DOHH2 (cell line): Measurements from ENCODE around the gene GMDS.

ENCODE experiments used
- H3F3A ChIP-seq: fragments of 200-600 bp; sonication (generic), shearing (Covaris generic); 2 replicates; pipeline ENCODE4 v1.6.0; 2016; ENCODE audit warnings: antibody characterized with exemption, mild to moderate bottlenecking; ENCODE audit not compliant: control insufficient read depth, insufficient read depth
- H3K27ac ChIP-seq: fragments of 200-600 bp; sonication (generic); 2 replicates; pipeline ENCODE4 v1.5.1; 2014; ENCODE audit warnings: low read depth, mild to moderate bottlenecking, low read length, moderate library complexity
- H3K27me3 ChIP-seq: fragments of 200-600 bp; sonication (generic); 2 replicates; pipeline ENCODE4 v1.6.1; 2014; ENCODE audit warnings: mild to moderate bottlenecking, low read length, mixed read lengths; ENCODE audit not compliant: control insufficient read depth
- H3K36me3 ChIP-seq: fragments of 200-600 bp; sonication (generic); 2 replicates; pipeline ENCODE4 v1.6.1; 2014; ENCODE audit warnings: mild to moderate bottlenecking, low read length, moderate library complexity, mixed read lengths; ENCODE audit not compliant: control insufficient read depth
- H3K4me1 ChIP-seq: fragments of 200-600 bp; sonication (generic); 2 replicates; pipeline ENCODE4 v1.6.1; 2014; ENCODE audit warnings: mild to moderate bottlenecking, low read length, mixed read lengths; ENCODE audit not compliant: control insufficient read depth
- H3K4me2 ChIP-seq: fragments of 200-600 bp; sonication (generic); 2 replicates; pipeline ENCODE4 v1.6.0; 2014; ENCODE audit warnings: mild to moderate bottlenecking, low read length, moderate library complexity
- H3K4me3 ChIP-seq: fragments of 200-600 bp; sonication (generic); 2 replicates; pipeline ENCODE4 v1.5.1; 2014; ENCODE audit warnings: mild to moderate bottlenecking, low read length, mixed read lengths
- H3K79me2 ChIP-seq: fragments of 200-600 bp; sonication (generic); 2 replicates; pipeline ENCODE4 v1.6.1; 2014; ENCODE audit warnings: mild to moderate bottlenecking, low read length, mixed read lengths; ENCODE audit not compliant: control insufficient read depth
- H3K9me2 ChIP-seq: fragments of 200-600 bp; sonication (generic); replicated peaks from 2 replicates; pipeline ENCODE4 v1.6.1; 2014; ENCODE audit warnings: mild to moderate bottlenecking, low read length, mixed read lengths; ENCODE audit not compliant: control insufficient read depth
- H3K9me3 ChIP-seq: fragments of 200-600 bp; sonication (generic); 2 replicates; pipeline ENCODE4 v1.6.1; 2014; ENCODE audit warnings: antibody characterized with exemption, low read length, mixed read lengths; ENCODE audit not compliant: control insufficient read depth, insufficient read depth
- H4K20me1 ChIP-seq: fragments of 200-600 bp; sonication (generic); 2 replicates; pipeline ENCODE4 v1.6.0; 2014; ENCODE audit warnings: low read depth, mild to moderate bottlenecking, antibody characterized with exemption, low read length, moderate library complexity; ENCODE audit not compliant: control insufficient read depth, insufficient read depth
- EZH2phosphoT487 ChIP-seq: fragments of 200-600 bp; sonication (generic); IDR thresholded peaks from 2 replicates; pipeline ENCODE4 v1.6.1; 2017; ENCODE audit warnings: borderline replicate concordance, mild to moderate bottlenecking, antibody characterized with exemption, low read length, moderate library complexity, mixed read lengths
- TF ChIP-seq, protein P1 (sequence below): fragments of 200-600 bp; sonication (generic); IDR thresholded peaks from one replicate; pipeline ENCODE4 v1.5.1; 2014; ENCODE audit warnings: antibody characterized with exemption, mild to moderate bottlenecking, low read depth, low read length; ENCODE audit not compliant: poor library complexity, severe bottlenecking

Gene GMDS

GRCh38 chr6:1893470-1894130 lies 351.8 kb downstream of the GMDS start:
- TF ChIP-seq, protein P1, sequence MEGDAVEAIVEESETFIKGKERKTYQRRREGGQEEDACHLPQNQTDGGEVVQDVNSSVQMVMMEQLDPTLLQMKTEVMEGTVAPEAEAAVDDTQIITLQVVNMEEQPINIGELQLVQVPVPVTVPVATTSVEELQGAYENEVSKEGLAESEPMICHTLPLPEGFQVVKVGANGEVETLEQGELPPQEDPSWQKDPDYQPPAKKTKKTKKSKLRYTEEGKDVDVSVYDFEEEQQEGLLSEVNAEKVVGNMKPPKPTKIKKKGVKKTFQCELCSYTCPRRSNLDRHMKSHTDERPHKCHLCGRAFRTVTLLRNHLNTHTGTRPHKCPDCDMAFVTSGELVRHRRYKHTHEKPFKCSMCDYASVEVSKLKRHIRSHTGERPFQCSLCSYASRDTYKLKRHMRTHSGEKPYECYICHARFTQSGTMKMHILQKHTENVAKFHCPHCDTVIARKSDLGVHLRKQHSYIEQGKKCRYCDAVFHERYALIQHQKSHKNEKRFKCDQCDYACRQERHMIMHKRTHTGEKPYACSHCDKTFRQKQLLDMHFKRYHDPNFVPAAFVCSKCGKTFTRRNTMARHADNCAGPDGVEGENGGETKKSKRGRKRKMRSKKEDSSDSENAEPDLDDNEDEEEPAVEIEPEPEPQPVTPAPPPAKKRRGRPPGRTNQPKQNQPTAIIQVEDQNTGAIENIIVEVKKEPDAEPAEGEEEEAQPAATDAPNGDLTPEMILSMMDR = no peak
- no peak for TF ChIP-seq EZH2phosphoT487
- Histone ChIP-seq H3F3A (no peaks in the 10 kb centered on the region), H3K9me2 (no peaks in the 10 kb centered on the region), H3K4me3 (no peak overlapping the region), H3K4me1 (no peaks in the 10 kb centered on the region), H3K79me2 (no peaks in the 10 kb centered on the region), H3K27ac (no peak overlapping the region), H3K27me3 (no peaks in the 10 kb centered on the region), H3K4me2 (no peak overlapping the region), H3K9me3 (no peaks in the 10 kb centered on the region), H3K36me3 (no peaks in the 10 kb centered on the region), H4K20me1 (no peaks in the 10 kb centered on the region)

GRCh38 chr6:1892716-1893115 lies 352.7 kb downstream of the GMDS start:
- no peaks in the 10 kb centered on the region for H3K27me3 ChIP-seq
- no peak for TF ChIP-seq EZH2phosphoT487
- TF ChIP-seq, protein P1 = no peak
- H3K4me1 ChIP-seq = no peaks in the 10 kb centered on the region
- no peak overlapping the region for H3K4me3 ChIP-seq
- no peaks in the 10 kb centered on the region for H3K36me3 ChIP-seq
- no peaks in the 10 kb centered on the region for H3K79me2 ChIP-seq
- H3K27ac ChIP-seq = no peak overlapping the region
- no peaks in the 10 kb centered on the region for H4K20me1 ChIP-seq
- no peak overlapping the region for H3K4me2 ChIP-seq
- H3K9me2 ChIP-seq = no peaks in the 10 kb centered on the region
- no peaks in the 10 kb centered on the region for H3K9me3 ChIP-seq
- no peaks in the 10 kb centered on the region for H3F3A ChIP-seq

GRCh38 chr6:1890987-1891386 lies 354.4 kb downstream of the GMDS start:
- H3K4me3 ChIP-seq = no peak overlapping the region
- no peaks in the 10 kb centered on the region for H4K20me1 ChIP-seq
- TF ChIP-seq, protein P1 = no peak
- no peak for TF ChIP-seq EZH2phosphoT487
- H3K79me2 ChIP-seq = no peaks in the 10 kb centered on the region
- H3K27me3 ChIP-seq = no peaks in the 10 kb centered on the region
- no peak overlapping the region for H3K4me2 ChIP-seq
- H3F3A ChIP-seq = no peaks in the 10 kb centered on the region
- no peaks in the 10 kb centered on the region for H3K36me3 ChIP-seq
- no peak overlapping the region for H3K27ac ChIP-seq
- H3K4me1 ChIP-seq = no peaks in the 10 kb centered on the region
- no peaks in the 10 kb centered on the region for H3K9me2 ChIP-seq
- H3K9me3 ChIP-seq = no peaks in the 10 kb centered on the region
